Astrocyte (in vitro differentiated cells and primary cell): Measurements from ENCODE around the gene MLLT11. TPM values are rescaled to one million over a fixed set of nuclear protein-coding genes. Genes with fewer than 3 reads are reported as not detected.

Experiments used
- DNase-seq: peaks from one replicate; pipeline ENCODE4 v3.0.0-alpha.2; 2010; ENCODE audit warnings: low read depth
- FAIRE-seq: peaks from 2 replicates; lab custom pipeline; 2011; peaks lifted over from hg19 to GRCh38; lab: Jason Lieb, UNC
- H2AFZ ChIP-seq: 2 replicates; pipeline ENCODE4 v1.6.0; 2012; ENCODE audit warnings: low read depth, low read length, inconsistent platforms
- H3K27ac ChIP-seq: 2 replicates; pipeline ENCODE4 v1.5.1; 2011; ENCODE audit warnings: low read depth, low read length, inconsistent platforms
- H3K27me3 ChIP-seq: 2 replicates; pipeline ENCODE4 v1.6.0; 2011; ENCODE audit warnings: low read length, inconsistent platforms; ENCODE audit not compliant: insufficient read depth
- H3K36me3 ChIP-seq: 2 replicates; pipeline ENCODE4 v1.5.1; 2011; ENCODE audit warnings: low read length, inconsistent platforms; ENCODE audit not compliant: insufficient read depth
- H3K4me1 ChIP-seq: 2 replicates; pipeline ENCODE4 v1.5.1; 2011; ENCODE audit warnings: low read length, inconsistent platforms; ENCODE audit not compliant: insufficient read depth
- H3K4me2 ChIP-seq: 2 replicates; pipeline ENCODE4 v1.6.0; 2012; ENCODE audit warnings: low read length, inconsistent platforms
- H3K4me3 ChIP-seq: 2 replicates; pipeline ENCODE4 v1.5.1; 2011; ENCODE audit warnings: low read depth, mild to moderate bottlenecking, low read length, inconsistent platforms; ENCODE audit not compliant: insufficient read depth
- H3K79me2 ChIP-seq: 2 replicates; pipeline ENCODE4 v1.6.0; 2012; ENCODE audit warnings: mild to moderate bottlenecking, low read length, inconsistent platforms; ENCODE audit not compliant: insufficient read depth
- H3K9ac ChIP-seq: 2 replicates; pipeline ENCODE4 v1.6.0; 2012; ENCODE audit warnings: mild to moderate bottlenecking, low read length, inconsistent platforms
- H3K9me3 ChIP-seq: 2 replicates; pipeline ENCODE4 v1.5.1; 2012; ENCODE audit warnings: low read depth, mild to moderate bottlenecking, low read length, inconsistent platforms; ENCODE audit not compliant: insufficient read depth
- H4K20me1 ChIP-seq: 2 replicates; pipeline ENCODE4 v1.6.0; 2012; ENCODE audit warnings: low read length, inconsistent platforms; ENCODE audit not compliant: insufficient read depth
- H3K27ac Mint-ChIP-seq: one replicate; pipeline ENCODE4 v1.8.0; 2021; ENCODE audit warnings: mild to moderate bottlenecking, mixed read lengths; ENCODE audit not compliant: unreplicated experiment
- H3K27me3 Mint-ChIP-seq: one replicate; pipeline ENCODE4 v1.8.0; 2021; ENCODE audit warnings: low read depth, mixed read lengths; ENCODE audit not compliant: unreplicated experiment
- H3K36me3 Mint-ChIP-seq: one replicate; pipeline ENCODE4 v1.8.0; 2021; ENCODE audit warnings: low read depth, mixed read lengths; ENCODE audit not compliant: unreplicated experiment
- H3K4me1 Mint-ChIP-seq: one replicate; pipeline ENCODE4 v1.8.0; 2021; ENCODE audit warnings: low read depth, mixed read lengths; ENCODE audit not compliant: unreplicated experiment
- H3K4me3 Mint-ChIP-seq: one replicate; pipeline ENCODE4 v1.8.0; 2021; ENCODE audit warnings: mild to moderate bottlenecking, moderate library complexity, mixed read lengths; ENCODE audit not compliant: unreplicated experiment
- H3K9me3 Mint-ChIP-seq: one replicate; pipeline ENCODE4 v1.8.0; 2021; ENCODE audit warnings: mild to moderate bottlenecking, mixed read lengths; ENCODE audit not compliant: unreplicated experiment
- CTCF ChIP-seq: IDR thresholded peaks from 2 replicates; pipeline ENCODE4 v1.5.1; 2011; ENCODE audit warnings: low read depth, mild to moderate bottlenecking, inconsistent platforms, low read length, moderate library complexity; ENCODE audit not compliant: insufficient read depth
- EZH2 ChIP-seq: IDR thresholded peaks from 2 replicates; pipeline ENCODE4 v1.6.1; 2012; ENCODE audit warnings: mild to moderate bottlenecking, low read length, inconsistent platforms; ENCODE audit not compliant: insufficient read depth
- total RNA-seq: library from RNA; stranded (reverse); gene quantifications from 2 replicates; pipeline ENCODE4 v1.2.1, GENCODE V29; 2021

Gene MLLT11
- total RNA-seq, 1 donor from 2014 or later, result 77.4 TPM

- Mint-ChIP-seq H3K4me1 (peaks cover 8% of the 10 kb centered on the region), H3K27ac (no peak overlapping the region)
Observed at GRCh38 chr1:151035167-151035566, 25.0 kb upstream of the MLLT11 start.

DNA sequence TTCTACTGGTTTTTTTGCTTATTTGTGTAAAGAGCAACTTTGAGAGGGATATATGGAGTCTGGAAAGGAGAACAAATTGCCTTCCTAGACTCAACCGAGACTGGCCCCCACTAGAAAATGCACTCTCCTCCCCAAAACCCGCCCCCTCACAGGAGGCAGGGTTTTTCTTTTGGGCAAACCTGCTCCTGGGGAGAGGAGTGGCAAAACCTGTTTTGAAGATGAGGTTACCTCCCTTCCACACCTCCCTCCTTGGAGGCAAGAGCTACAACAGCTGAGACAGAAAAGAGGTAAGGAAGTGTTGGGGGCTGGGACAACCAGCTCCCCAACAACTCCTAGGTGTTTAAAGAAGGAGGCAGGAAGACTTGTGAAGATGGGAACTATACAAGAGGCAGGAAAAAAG lies 23.8 kb upstream of the MLLT11 start, which contains the start of gene BNIPL:
BNIPL (plus strand) TSS at position 231 of the 400 bp plus-strand sequence; CDS start at position 371, 140 bp downstream.
- H3K4me2 ChIP-seq, result no peak within 1 kb of the TSS

More at GRCh38 chr1:151035167-151035566, 25.0 kb upstream of the MLLT11 start:
- no peak for TF ChIP-seq EZH2
- TF ChIP-seq CTCF, result no peak
- H4K20me1 ChIP-seq, result no peaks in the 10 kb centered on the region
- DNase-seq, result no peak
- FAIRE-seq, result no peak
- Mint-ChIP-seq H3K9me3 (no peaks in the 10 kb centered on the region), H3K27me3 (no peaks in the 10 kb centered on the region), H3K36me3 (peaks cover 29% of the 10 kb centered on the region), H3K4me3 (no peak overlapping the region)
- H3K4me1 ChIP-seq, result no peaks in the 10 kb centered on the region
- no peak overlapping the region for H2AFZ ChIP-seq
- H3K4me3 ChIP-seq, result no peak overlapping the region
- no peaks in the 10 kb centered on the region for H3K36me3 ChIP-seq
- no peaks in the 10 kb centered on the region for H3K79me2 ChIP-seq
- H3K27ac ChIP-seq, result no peak overlapping the region
- H3K27me3 ChIP-seq, result no peaks in the 10 kb centered on the region
- no peaks in the 10 kb centered on the region for H3K9me3 ChIP-seq
- no peak overlapping the region for H3K9ac ChIP-seq
- no peak overlapping the region for H3K4me2 ChIP-seq

More for the DNA sequence above, 23.8 kb upstream of the MLLT11 start, which contains the start of gene BNIPL:
- no peaks in the 10 kb centered on the region for H4K20me1 ChIP-seq
- H3K9me3 Mint-ChIP-seq, result no peaks in the 10 kb centered on the region
- no peak within 1 kb of the TSS for H2AFZ ChIP-seq
- no peak within 1 kb of the TSS for H3K9ac ChIP-seq
- peaks cover 8% of the 10 kb centered on the region for H3K4me1 Mint-ChIP-seq
- no peaks in the 10 kb centered on the region for H3K27me3 Mint-ChIP-seq
- no peak for DNase-seq
- no peaks in the 10 kb centered on the region for H3K27me3 ChIP-seq
- H3K4me3 Mint-ChIP-seq, result no peak within 1 kb of the TSS
- H3K9me3 ChIP-seq, result no peaks in the 10 kb centered on the region
- H3K36me3 Mint-ChIP-seq, result peaks cover 23% of the 10 kb centered on the region
- H3K4me3 ChIP-seq, result no peak within 1 kb of the TSS
- no peaks in the 10 kb centered on the region for H3K79me2 ChIP-seq
- TF ChIP-seq CTCF, result no peak
- no peak for TF ChIP-seq EZH2
- no peaks in the 10 kb centered on the region for H3K4me1 ChIP-seq
- no peak within 1 kb of the TSS for H3K27ac ChIP-seq
- no peak within 1 kb of the TSS for H3K27ac Mint-ChIP-seq
- H3K36me3 ChIP-seq, result no peaks in the 10 kb centered on the region
- no peak for FAIRE-seq
